Measurements from ENCODE around the gene KDM4C. TPM values are rescaled to one million over a fixed set of nuclear protein-coding genes. Genes with fewer than 3 reads are reported as not detected.

KDM4C gene
- polyA plus RNA-seq, 2 of the 4 experiments (the other 2 are of a cell fraction), result 9.6 to 15.6 TPM

DNA sequence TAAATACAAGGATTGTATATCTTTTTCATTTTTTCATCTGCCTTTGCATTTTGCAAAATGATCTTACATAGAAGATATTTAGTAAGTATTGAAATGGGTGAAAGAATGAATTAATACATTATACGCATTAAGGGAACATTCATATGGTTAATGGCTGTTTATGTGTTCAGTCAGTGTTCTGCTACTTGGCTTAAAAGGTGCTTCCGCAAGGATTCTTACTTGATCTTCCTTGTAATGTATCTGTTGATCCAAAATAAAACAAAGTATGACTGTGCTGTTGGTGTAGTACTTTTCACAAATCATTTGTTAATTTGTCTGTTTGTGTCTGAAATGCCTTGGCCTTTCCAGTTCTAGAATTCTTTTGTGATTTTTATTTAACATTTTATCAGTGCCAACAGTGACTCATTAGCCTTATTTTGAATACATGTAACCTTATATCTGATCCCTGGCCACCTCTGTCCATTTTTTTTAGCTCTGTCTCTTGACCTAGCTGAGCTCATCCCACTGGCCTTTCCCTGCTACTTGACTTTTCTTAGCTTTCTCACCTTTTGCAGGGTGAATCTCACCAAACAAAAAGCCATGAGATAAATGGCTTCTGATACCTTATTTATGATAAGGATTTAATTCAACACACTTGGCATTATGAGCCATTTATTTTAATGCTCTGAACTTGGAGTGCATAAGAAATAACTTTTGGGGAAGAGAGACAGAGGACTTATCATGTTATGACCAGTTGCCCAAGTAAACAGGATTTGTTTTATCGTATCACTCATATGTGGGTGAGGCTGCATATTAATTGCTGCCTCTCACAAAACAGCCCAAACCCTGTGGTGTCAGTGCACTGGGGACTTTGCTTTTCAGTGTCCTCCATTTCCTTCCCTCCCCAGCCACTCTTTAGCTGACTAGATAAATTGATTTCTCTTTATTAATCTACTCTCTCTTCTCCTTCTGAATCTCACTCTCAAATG is 340.3 kb downstream of the KDM4C start:
- CTCF ChIA-PET, result interaction anchor here (1.2 kb wide), 1 partner anchor 20 kb away, joined by 3 read pairs; no protein-coding TSS in a partner anchor
- 93% methylated on average over 3 of the region's 3 CpGs for WGBS (ENCODE audit: missing lambda C conversion rate)

GRCh38 chr9:7103367-7103766 is 345.6 kb downstream of the KDM4C start:
- CTCF ChIA-PET, result no interaction called here

More for the DNA sequence above, 340.3 kb downstream of the KDM4C start:
- FAIRE-seq, result peak; percentile 73
- Histone ChIP-seq H3K27ac (no peak overlapping the region), H3K9me3 (no peaks in the 10 kb centered on the region), H3K4me3 (no peak overlapping the region), H3K4me1 (no peaks in the 10 kb centered on the region), H3K4me2 (no peak overlapping the region)
- DNase-seq (ENCODE audit: low read depth in 1 of 2, low spot score in 1 of 2), result no peak
- TF ChIP-seq MAZ (IDR thresholded peaks at IDR 0.05; ENCODE audit: borderline replicate concordance, low read depth, low read length) (no peak), FOXS1 (CRISPR knock-in tag; IDR thresholded peaks at IDR 0.05) (no peak), JUN (IDR thresholded peaks at IDR 0.05) (no peak), FOSL2 (IDR thresholded peaks at IDR 0.05) (no peak), FOSL2 (CRISPR knock-in tag; IDR thresholded peaks at IDR 0.05) (no peak), HDAC2 (IDR thresholded peaks at IDR 0.05) (no peak), MAX (IDR thresholded peaks at IDR 0.05) (no peak), CHD4 (IDR thresholded peaks at IDR 0.05; ENCODE audit: borderline replicate concordance) (no peak), RFX5 (IDR thresholded peaks at IDR 0.05) (no peak)
- TF ChIP-seq, protein P1, sequence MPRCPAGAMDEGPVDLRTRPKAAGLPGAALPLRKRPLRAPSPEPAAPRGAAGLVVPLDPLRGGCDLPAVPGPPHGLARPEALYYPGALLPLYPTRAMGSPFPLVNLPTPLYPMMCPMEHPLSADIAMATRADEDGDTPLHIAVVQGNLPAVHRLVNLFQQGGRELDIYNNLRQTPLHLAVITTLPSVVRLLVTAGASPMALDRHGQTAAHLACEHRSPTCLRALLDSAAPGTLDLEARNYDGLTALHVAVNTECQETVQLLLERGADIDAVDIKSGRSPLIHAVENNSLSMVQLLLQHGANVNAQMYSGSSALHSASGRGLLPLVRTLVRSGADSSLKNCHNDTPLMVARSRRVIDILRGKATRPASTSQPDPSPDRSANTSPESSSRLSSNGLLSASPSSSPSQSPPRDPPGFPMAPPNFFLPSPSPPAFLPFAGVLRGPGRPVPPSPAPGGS (IDR thresholded peaks at IDR 0.05), result no peak
- no peak for ATAC-seq
- POLR2A ChIA-PET, result no interaction called here

More at GRCh38 chr9:7103367-7103766, 345.6 kb downstream of the KDM4C start:
- 91% methylated on average over 7 of the region's 7 CpGs for WGBS (ENCODE audit: missing lambda C conversion rate)
- Histone ChIP-seq H3K4me2 (no peak overlapping the region), H3K9me3 (no peaks in the 10 kb centered on the region), H3K4me1 (no peaks in the 10 kb centered on the region), H3K27ac (no peak overlapping the region), H3K4me3 (no peak overlapping the region)
- TF ChIP-seq ZNF302 (CRISPR knock-in tag; IDR thresholded peaks at IDR 0.05) (no peak), RAD21 (conservative IDR thresholded peaks at IDR 0.05 in 1 of 2, IDR thresholded peaks at IDR 0.05 in 1 of 2) (no peak), JUNB (IDR thresholded peaks at IDR 0.05) (no peak), CHD2 (IDR thresholded peaks at IDR 0.05; ENCODE audit: low read length, partially characterized antibody) (no peak), HOXB13 (CRISPR knock-in tag; IDR thresholded peaks at IDR 0.05; ENCODE audit: low read depth) (no peak), SMC3 (IDR thresholded peaks at IDR 0.05) (no peak), CBX8 (IDR thresholded peaks at IDR 0.05) (no peak), MAZ (IDR thresholded peaks at IDR 0.05; ENCODE audit: borderline replicate concordance, low read depth, low read length) (no peak), HDAC2 (IDR thresholded peaks at IDR 0.05) (no peak), CEBPB (IDR thresholded peaks at IDR 0.05) (no peak), MAFK (IDR thresholded peaks at IDR 0.05; ENCODE audit: partially characterized antibody) (no peak), CHD4 (IDR thresholded peaks at IDR 0.05; ENCODE audit: borderline replicate concordance) (no peak), RARB (CRISPR knock-in tag; IDR thresholded peaks at IDR 0.05) (no peak), TFCP2L1 (CRISPR knock-in tag; IDR thresholded peaks at IDR 0.05) (no peak), ATOH8 (CRISPR knock-in tag; IDR thresholded peaks at IDR 0.05; ENCODE audit: low read depth) (no peak), HOXA7 (CRISPR knock-in tag; IDR thresholded peaks at IDR 0.05) (no peak)
- TF ChIP-seq, protein P2, sequence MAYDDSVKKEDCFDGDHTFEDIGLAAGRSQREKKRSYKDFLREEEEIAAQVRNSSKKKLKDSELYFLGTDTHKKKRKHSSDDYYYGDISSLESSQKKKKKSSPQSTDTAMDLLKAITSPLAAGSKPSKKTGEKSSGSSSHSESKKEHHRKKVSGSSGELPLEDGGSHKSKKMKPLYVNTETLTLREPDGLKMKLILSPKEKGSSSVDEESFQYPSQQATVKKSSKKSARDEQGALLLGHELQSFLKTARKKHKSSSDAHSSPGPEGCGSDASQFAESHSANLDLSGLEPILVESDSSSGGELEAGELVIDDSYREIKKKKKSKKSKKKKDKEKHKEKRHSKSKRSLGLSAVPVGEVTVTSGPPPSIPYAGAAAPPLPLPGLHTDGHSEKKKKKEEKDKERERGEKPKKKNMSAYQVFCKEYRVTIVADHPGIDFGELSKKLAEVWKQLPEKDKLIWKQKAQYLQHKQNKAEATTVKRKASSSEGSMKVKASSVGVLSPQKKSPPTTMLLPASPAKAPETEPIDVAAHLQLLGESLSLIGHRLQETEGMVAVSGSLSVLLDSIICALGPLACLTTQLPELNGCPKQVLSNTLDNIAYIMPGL (CRISPR knock-in tag; IDR thresholded peaks at IDR 0.05; ENCODE audit: borderline replicate concordance), result no peak
- no peak for DNase-seq (ENCODE audit: low read depth in 1 of 2, low spot score in 1 of 2)
- ATAC-seq, result no peak; a peak in 1 of 6 replicates
- no peak for FAIRE-seq
- POLR2A ChIA-PET, result no interaction called here

Data from A549 (cell line).